ENCODE data around the gene C9orf153. TPM values are rescaled to one million over a fixed set of nuclear protein-coding genes. Genes with fewer than 3 reads are reported as not detected.

Gene C9orf153
- total and polyA plus RNA-seq, 2 of the 8 experiments (the other 6 are each of a cell fraction or from before 2014, with no cell fraction given) = not detected

DNA sequence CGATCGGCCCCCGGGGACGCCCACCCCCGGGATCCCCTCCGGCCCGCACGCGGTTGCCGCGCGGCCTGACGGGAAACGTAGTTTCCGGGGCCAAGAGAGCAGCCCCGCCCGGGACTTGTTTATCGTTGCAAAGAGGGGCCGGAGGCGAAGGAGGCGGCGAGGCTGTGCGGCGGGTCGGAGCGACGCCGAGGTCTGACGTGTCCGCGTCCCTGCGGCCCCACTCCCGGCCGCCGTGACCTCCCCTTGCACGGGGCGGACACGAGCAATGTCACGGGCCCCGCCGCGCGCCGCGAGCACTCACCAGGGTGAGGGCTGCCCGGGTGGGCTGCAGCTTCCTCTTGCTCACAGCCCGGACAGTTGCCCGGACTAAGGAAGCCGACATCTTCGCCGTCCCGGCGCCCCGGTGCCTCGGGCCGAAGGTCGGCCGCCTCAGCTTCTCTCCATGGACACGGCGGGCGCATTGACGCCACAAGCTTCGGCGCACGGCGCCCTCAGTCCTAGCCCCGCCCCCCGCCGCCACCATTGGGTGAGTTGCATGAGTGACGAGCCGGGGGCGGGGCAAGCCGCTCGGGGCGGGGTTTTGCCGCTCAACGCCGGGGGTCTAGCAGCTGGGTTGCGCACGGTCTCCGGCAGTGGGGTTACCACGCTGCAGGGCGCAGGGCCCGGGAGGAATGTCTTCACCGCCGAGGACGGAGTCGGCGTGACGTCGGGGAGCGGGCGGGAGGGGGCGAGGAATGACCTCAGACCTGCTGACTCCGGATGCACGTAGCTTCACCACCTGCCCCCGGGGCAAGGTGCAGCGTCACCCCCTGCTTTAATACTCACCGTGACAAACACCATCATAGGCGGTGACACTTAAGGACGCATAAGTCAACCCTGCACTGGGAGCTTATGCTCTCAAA, 22.9 kb upstream of the C9orf153 start, which contains the start of gene ISCA1 (continued):
- TF ChIP-seq, protein P1, sequence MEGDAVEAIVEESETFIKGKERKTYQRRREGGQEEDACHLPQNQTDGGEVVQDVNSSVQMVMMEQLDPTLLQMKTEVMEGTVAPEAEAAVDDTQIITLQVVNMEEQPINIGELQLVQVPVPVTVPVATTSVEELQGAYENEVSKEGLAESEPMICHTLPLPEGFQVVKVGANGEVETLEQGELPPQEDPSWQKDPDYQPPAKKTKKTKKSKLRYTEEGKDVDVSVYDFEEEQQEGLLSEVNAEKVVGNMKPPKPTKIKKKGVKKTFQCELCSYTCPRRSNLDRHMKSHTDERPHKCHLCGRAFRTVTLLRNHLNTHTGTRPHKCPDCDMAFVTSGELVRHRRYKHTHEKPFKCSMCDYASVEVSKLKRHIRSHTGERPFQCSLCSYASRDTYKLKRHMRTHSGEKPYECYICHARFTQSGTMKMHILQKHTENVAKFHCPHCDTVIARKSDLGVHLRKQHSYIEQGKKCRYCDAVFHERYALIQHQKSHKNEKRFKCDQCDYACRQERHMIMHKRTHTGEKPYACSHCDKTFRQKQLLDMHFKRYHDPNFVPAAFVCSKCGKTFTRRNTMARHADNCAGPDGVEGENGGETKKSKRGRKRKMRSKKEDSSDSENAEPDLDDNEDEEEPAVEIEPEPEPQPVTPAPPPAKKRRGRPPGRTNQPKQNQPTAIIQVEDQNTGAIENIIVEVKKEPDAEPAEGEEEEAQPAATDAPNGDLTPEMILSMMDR (IDR thresholded peaks at IDR 0.05; ENCODE audit: control extremely low read depth in 1 of 3, insufficient read depth in 1 of 3, low read depth in 1 of 3, low read length in 3 of 3) = no peak
- TF ChIP-seq EZH2 (IDR thresholded peaks at IDR 0.05; ENCODE audit: low read depth, low read length, severe bottlenecking) = no peak
- peak; percentile 71 for TF ChIP-seq KDM4A (IDR thresholded peaks at IDR 0.05; ENCODE audit: low read depth, low read length, severe bottlenecking)
- no peak for TF ChIP-seq MAFK (IDR thresholded peaks at IDR 0.05; ENCODE audit: low read depth, low read length)
- TF ChIP-seq, protein P2, sequence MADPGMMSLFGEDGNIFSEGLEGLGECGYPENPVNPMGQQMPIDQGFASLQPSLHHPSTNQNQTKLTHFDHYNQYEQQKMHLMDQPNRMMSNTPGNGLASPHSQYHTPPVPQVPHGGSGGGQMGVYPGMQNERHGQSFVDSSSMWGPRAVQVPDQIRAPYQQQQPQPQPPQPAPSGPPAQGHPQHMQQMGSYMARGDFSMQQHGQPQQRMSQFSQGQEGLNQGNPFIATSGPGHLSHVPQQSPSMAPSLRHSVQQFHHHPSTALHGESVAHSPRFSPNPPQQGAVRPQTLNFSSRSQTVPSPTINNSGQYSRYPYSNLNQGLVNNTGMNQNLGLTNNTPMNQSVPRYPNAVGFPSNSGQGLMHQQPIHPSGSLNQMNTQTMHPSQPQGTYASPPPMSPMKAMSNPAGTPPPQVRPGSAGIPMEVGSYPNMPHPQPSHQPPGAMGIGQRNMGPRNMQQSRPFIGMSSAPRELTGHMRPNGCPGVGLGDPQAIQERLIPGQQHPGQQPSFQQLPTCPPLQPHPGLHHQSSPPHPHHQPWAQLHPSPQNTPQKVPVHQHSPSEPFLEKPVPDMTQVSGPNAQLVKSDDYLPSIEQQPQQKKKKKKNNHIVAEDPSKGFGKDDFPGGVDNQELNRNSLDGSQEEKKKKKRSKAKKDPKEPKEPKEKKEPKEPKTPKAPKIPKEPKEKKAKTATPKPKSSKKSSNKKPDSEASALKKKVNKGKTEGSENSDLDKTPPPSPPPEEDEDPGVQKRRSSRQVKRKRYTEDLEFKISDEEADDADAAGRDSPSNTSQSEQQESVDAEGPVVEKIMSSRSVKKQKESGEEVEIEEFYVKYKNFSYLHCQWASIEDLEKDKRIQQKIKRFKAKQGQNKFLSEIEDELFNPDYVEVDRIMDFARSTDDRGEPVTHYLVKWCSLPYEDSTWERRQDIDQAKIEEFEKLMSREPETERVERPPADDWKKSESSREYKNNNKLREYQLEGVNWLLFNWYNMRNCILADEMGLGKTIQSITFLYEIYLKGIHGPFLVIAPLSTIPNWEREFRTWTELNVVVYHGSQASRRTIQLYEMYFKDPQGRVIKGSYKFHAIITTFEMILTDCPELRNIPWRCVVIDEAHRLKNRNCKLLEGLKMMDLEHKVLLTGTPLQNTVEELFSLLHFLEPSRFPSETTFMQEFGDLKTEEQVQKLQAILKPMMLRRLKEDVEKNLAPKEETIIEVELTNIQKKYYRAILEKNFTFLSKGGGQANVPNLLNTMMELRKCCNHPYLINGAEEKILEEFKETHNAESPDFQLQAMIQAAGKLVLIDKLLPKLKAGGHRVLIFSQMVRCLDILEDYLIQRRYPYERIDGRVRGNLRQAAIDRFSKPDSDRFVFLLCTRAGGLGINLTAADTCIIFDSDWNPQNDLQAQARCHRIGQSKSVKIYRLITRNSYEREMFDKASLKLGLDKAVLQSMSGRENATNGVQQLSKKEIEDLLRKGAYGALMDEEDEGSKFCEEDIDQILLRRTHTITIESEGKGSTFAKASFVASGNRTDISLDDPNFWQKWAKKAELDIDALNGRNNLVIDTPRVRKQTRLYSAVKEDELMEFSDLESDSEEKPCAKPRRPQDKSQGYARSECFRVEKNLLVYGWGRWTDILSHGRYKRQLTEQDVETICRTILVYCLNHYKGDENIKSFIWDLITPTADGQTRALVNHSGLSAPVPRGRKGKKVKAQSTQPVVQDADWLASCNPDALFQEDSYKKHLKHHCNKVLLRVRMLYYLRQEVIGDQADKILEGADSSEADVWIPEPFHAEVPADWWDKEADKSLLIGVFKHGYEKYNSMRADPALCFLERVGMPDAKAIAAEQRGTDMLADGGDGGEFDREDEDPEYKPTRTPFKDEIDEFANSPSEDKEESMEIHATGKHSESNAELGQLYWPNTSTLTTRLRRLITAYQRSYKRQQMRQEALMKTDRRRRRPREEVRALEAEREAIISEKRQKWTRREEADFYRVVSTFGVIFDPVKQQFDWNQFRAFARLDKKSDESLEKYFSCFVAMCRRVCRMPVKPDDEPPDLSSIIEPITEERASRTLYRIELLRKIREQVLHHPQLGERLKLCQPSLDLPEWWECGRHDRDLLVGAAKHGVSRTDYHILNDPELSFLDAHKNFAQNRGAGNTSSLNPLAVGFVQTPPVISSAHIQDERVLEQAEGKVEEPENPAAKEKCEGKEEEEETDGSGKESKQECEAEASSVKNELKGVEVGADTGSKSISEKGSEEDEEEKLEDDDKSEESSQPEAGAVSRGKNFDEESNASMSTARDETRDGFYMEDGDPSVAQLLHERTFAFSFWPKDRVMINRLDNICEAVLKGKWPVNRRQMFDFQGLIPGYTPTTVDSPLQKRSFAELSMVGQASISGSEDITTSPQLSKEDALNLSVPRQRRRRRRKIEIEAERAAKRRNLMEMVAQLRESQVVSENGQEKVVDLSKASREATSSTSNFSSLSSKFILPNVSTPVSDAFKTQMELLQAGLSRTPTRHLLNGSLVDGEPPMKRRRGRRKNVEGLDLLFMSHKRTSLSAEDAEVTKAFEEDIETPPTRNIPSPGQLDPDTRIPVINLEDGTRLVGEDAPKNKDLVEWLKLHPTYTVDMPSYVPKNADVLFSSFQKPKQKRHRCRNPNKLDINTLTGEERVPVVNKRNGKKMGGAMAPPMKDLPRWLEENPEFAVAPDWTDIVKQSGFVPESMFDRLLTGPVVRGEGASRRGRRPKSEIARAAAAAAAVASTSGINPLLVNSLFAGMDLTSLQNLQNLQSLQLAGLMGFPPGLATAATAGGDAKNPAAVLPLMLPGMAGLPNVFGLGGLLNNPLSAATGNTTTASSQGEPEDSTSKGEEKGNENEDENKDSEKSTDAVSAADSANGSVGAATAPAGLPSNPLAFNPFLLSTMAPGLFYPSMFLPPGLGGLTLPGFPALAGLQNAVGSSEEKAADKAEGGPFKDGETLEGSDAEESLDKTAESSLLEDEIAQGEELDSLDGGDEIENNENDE (IDR thresholded peaks at IDR 0.05; ENCODE audit: insufficient replicate concordance, low read length) = no peak
- no peak for TF ChIP-seq BACH1 (IDR thresholded peaks at IDR 0.05; ENCODE audit: low read length)

Data from H1 (cell line).